Right ventricle myocardium inferior (tissue), 1 donor: ENCODE measurements around the gene GJC2. TPM values are rescaled to one million over a fixed set of nuclear protein-coding genes. Genes with fewer than 3 reads are reported as not detected.

Source experiments
- ATAC-seq: fragments of 200-7000 bp; cut with Tn5 transposase; one replicate; pipeline ENCODE4 v1.9.1; 2020; ENCODE audit warnings: mild to moderate bottlenecking, moderate library complexity
- DNase-seq: peaks from one replicate; pipeline ENCODE4 v3.0.0; 2021; ENCODE audit errors: missing footprints
- intact Hi-C: fragments of 100-400 bp; cut with DNase I; formaldehyde crosslinking; loops from one replicate; pipeline ENCODE4 v1.11.0; 2022
- total RNA-seq: library from RNA; stranded (reverse); fragmentation: NEBNext Ultra II Directional; extraction: Animal tissue kit (Norgen Biotek cat#: 25700); gene quantifications from one replicate; pipeline ENCODE4 v1.2.1, GENCODE V29; 2021
- donor health status: DM: no; HTN: yes; CAD: no; lungs with severe emphysema.

GJC2 gene
- total RNA-seq, 1 donor from 2014 or later = 1.6 TPM

- ATAC-seq = no peak
- no peak for DNase-seq
- intact Hi-C loops = no loop called here
Measured at GRCh38 chr1:228205526-228206436, 56.1 kb downstream of the GJC2 start.

- intact Hi-C loops = loop anchor here (1.0 kb wide), 1 partner anchor 40 kb away; no protein-coding TSS in a partner anchor
- no peak for DNase-seq
- ATAC-seq = no peak
Measured at GRCh38 chr1:228206582-228207351, 57.0 kb downstream of the GJC2 start.

- DNase-seq = no peak
- no peak for ATAC-seq
- intact Hi-C loops = loop anchor here (1.0 kb wide), 1 partner anchor 41 kb away; no protein-coding TSS in a partner anchor
Measured at GRCh38 chr1:228207381-228207810, 57.7 kb downstream of the GJC2 start.

GRCh38 chr1:228207851-228208821 lies 58.4 kb downstream of the GJC2 start, which contains the start of gene OBSCN:
Gene OBSCN, plus strand, starts transcription at chr1:228208044. Its CDS starts 3,740 bp downstream, at chr1:228211784.
- DNase-seq (no peak), ATAC-seq (peak; percentile 74)
- intact Hi-C loops = loop anchor here (1.0 to 2.0 kb wide), 2 partner anchors 42 to 67 kb away; partner anchors contain the start of gene GUK1

- ATAC-seq = peak; percentile 2
Measured at GRCh38 chr1:228208831-228209551, 59.3 kb downstream of the GJC2 start.

More at GRCh38 chr1:228208831-228209551, 59.3 kb downstream of the GJC2 start:
- no peak for DNase-seq
- intact Hi-C loops = loop anchor here (2.0 kb wide), 1 partner anchor 68 kb away; the partner anchor contains the start of gene GUK1

Other genes starting within 250 kb of the GJC2 start
- 0.73 TPM for gene WNT9A, start 202.0 kb upstream of the GJC2 start, total RNA-seq
- gene WNT3A, start 142.9 kb upstream of the GJC2 start, total RNA-seq = not detected
- 281 TPM for gene ARF1, start 67.2 kb upstream of the GJC2 start, total RNA-seq
- gene C1orf35, start 46.6 kb upstream of the GJC2 start, total RNA-seq = 6.0 TPM
- gene MRPL55, start 40.6 kb upstream of the GJC2 start, total RNA-seq = 57.0 TPM
- 162 TPM for gene GUK1, start 9.7 kb upstream of the GJC2 start, total RNA-seq
- gene IBA57, start 15.9 kb downstream of the GJC2 start, total RNA-seq = 12.7 TPM
- gene OBSCN, start 58.1 kb downstream of the GJC2 start, total RNA-seq = 275 TPM